Left renal cortex interstitium (tissue), 4 donors: ENCODE results near the gene KCNIP1. TPM values are rescaled to one million over a fixed set of nuclear protein-coding genes. Genes with fewer than 3 reads are reported as not detected.

ENCODE experiments used
- DNase-seq, 4 donors: peaks; one replicate each; pipeline ENCODE4 v3.0.0-alpha.2; 2013; ENCODE audit warnings: low read depth in 4 of 4, low spot score in 2 of 4, missing footprints in 1 of 4
- polyA plus RNA-seq, 4 donors: library from polyadenylated mRNA; unstranded; fragments of 120-200 nt; gene quantifications; one replicate each; pipeline ENCODE4 v1.2.1, GENCODE V29; 2013; ENCODE audit not compliant: insufficient read length in 4 of 4

Gene KCNIP1
- polyA plus RNA-seq, 4 donors: 10.7 to 12.1 (median 11.5) TPM

DNA sequence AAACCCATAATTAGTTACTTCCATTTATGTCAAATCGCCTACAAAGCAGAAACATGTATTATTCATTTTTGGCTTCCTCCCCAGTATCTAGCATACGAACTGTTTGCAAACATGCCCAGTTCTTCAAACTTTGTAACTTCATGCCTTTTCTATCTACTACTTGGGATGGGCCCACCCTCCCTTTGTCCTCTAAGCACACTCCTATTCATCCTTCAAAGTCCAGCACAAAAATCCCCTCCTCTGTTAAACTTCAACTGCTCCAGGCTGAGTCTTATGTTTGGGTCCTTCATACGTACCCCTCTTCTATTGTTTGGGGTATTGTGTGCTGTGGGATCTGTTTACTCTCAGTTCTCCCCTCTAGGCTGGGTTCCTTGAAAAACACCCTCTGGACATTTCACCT lies 55.5 kb downstream of the KCNIP1 start:
- no peak for DNase-seq

DNA sequence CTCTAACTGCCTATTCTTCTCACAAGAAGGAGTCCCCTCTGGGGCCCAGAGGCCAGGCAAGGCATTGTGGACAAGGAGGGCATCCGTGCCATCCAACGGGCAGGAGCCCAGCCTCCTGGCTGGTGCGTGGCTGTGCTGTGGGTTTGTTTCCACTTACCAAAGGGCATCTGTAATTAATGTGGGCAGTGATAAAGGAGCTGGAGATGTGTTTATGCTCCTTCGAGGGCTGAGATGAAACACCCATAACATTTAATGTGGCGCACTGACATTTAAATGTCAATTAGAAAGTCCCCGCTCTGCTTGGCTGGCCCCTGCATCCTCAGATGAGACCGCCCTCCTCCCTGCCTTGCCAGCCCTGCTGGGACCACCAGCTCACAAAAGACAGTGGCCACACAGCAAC lies 57.1 kb downstream of the KCNIP1 start:
- no peak for DNase-seq

DNA sequence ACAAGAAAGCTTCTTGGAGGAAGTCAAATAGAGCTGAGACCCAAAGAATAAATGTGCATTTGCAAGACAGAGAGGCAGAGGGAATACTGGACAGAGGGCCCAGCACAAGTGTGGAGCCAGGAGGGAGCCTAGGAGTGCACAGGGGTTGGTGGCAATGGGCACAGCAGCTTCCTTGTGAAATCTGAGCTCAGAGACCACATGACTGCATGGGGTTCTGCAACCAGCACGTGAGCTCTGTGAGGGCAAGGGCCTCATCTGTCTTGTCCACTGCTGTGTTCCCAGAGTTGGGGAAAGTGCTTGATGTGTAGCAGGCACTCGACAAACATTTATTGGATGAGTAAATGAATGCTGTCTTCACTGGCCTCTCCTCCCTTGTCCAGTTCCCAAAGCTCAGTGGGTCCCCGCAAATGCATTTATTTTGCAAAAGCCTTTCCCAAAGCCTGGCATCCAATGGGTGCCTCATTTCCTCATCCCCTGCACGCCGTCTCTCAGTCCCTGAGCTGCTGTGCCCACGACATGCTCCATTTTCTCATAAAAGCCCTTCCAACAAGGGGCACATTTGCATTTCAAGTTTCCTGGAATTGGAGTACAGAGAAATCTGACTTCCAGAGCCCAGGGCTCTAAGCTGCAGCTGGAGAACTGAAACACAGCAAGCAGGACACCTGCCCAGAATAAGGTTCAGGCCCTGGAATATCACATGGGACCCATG lies 58.5 kb downstream of the KCNIP1 start:
- DNase-seq: no peak

DNA sequence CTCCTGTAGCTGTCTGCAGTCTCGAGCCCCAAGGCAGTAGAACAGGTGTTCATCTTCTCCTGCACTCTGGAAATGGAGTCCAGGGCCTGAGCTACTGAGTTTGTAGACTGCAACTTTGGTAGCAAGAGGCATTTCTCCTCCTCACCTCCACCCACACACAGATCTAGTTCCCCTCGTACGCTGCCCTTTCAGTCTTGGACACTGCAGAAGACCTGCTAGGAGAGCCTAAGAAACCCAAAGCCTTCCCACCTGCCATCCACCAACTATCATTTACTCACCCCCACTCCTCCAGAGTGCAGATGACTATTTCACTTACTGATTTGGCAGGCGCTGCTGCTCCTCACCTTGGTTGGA lies 59.0 kb downstream of the KCNIP1 start:
- DNase-seq: no peak

DNA sequence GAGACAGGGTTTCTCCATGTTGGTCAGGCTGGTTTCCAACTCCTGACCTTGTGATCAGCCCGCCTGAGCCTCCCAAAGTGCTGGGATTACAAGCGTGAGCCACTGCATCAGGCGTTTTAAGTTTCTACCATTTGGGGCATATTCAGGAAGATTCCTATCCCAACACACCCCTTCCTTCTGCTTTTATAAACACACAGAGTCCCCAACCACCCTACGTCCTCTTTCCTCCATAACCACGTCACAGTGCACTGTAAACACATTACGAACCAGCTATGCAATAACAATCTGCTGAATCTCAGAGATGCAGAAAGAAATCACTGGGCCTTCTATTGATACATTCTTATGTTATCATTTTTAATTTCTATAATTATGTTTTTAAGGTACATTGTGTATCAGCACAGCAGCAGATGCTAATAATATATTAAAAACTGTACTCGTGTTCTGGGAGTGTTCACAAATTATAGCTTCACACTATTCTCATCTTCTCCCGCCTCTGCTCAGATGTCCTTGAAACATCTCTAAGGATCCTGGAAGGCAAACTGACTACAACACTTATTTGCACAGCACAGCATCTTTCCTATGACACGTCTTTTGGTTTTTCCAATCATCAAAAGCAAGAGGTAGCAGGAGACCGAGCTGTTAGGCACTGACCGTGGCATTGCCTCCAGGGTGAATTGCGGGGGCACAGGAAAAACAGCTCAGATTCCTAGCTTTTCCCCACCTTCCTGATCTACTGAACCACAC lies 60.2 kb downstream of the KCNIP1 start:
- no peak for DNase-seq

DNA sequence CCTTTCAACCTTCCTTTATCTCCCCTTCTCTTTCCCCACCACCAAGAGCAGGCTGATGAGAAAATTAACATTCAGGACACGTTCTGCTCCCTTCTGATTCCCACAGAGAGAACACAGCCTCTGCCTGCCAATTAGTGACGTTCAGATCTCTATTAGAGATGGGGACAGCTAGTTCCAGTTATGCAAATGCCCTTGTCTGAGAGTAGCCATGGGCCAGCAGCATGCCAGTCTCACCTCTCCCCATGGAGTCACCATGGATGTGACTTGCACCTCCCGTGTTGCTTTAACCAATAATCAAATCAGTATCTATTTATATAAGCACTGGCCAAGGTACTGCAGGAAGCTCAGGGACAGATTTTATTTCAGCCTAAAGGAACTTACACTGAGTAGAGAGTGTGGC lies 61.3 kb downstream of the KCNIP1 start:
- no peak for DNase-seq

DNA sequence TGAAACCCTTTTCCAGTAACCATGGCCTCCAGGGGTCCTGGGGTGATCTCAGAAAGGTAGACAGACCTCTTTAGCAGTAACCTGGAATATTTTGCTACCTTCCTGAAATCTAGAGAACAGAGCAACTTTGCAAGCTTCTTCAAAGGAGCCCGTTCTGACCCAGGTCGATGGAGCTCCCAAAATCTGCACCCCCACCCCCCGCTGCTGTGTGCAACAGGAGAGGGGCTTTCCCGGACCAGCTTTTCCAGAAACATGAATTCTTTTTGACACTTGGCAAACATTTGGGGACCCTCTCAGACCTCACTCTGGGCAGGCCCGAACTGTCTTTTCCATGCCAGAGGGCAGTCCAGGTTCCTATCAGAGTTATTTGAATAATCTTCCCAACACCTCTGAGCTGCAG lies 65.3 kb downstream of the KCNIP1 start:
- DNase-seq: no peak

DNA sequence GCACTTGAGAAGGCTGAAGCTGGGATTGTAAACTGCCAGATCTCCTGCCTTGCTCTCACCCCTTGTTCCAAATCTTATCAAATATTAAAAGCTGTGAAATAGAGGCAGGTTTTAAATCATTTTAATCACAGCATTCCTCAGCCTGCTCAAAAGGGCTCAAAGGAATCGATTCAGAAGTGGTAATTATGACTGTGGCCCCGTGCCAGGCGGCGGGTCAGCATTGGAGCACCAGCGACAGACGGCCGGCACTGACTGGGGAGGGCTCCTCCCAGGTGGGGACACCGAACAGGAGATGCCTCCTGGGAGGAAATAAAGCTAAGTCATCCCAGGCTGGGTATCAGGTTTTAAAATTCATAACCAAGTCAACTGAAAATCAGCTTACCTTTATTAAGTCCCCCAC lies 66.7 kb downstream of the KCNIP1 start:
- DNase-seq: no peak

DNA sequence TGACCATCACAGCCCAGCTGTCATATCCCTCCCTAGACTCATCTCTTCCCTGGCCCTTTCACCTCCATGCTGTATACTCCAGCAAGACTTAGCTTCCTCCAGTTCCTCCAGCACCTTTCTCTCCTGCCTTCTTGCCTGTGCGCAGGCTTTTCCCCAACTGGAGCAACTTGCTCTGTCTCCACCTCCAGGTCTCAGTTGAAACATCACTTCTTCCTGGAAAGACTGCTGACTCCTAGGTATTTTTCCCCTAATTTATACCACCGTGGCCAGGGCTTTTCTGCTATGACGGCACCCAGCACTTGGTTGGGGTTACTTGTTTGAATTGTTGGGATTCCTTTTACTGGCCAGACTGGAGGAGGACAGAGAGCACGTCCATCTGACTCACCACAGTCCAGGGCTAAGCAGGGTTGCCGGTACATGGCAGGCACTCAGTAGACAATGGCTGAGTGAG lies 67.5 kb downstream of the KCNIP1 start:
- no peak for DNase-seq

DNA sequence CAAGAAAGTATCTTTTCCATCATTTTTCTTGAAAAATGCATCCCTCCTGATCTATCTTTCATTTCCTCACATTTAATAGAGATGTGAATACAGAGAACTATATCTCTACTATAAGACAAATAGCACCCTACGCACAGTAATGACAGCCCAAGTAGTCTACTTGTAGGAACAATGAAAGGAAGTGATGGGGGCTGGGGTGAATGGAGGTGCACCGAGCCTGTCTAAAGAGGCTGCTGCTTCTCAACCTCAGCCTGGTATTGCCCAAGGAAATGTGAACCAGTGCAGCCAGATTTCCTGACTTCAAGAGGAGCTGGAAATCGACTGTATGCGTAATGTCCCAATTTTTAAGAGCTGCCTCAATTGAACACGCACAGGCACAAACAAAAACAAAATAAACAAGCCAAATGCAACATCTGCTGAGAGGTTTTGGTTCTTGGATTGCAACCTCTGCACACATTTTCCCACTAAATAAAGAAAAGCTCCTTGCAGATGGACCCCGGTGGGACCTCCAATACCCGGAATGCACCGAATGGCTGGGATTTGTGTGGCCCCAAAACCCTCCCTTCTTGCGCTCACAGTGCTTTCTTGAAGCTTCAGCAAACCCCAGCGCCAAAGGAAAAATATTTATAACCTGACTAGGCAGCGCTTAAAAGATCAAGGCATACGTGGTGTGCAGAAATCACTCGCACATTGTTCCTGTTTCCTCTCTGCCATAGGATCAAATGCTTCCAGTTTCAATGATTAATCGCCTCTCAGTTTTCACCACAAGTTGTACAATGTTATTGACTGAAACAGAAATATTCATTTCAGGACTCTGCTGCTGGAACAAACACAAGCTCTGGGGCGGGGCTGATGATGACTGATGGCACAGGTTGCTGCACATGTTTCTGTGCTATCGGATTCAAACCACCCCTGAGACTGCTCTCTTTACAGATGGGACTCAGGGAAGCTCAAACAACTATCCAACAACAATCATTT lies 68.3 kb downstream of the KCNIP1 start:
- no peak for DNase-seq

DNA sequence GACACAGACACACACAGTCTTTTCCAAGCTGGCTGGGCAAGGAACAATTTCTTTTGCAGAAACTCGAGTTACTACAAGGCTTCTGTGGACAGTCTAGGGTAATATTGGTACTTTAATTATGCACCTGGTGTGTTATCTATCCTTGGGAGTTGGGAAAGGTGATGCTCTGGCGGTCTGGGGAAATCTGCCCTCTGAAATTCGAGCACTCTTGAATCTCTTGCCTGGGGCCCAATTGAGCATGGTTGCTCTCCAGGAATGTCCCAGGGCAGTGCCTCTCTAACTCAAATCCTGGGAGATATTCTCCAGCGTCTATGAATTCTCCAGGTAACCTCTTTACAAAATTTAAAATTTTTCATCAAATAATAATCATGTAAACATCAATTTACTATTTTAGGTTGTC lies 69.3 kb downstream of the KCNIP1 start:
- DNase-seq: no peak

DNA sequence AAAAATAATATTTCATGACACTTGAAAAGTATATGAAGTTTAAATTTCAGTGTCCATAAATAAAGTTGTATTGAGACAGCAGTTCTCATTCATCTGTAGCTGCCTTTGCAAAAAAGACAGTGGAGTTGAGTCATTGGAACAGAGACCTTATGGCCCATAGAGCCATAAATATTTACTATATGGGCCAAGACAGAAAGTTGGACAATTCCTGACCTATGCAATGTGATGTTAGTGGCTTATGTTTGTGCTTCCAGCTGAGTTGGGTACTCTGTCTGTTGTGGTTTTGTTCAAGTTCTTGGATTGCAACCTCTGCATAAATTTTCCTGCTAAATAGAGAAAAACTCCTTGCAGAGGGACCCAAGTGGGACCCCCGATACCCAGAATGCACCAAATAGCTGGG lies 69.8 kb downstream of the KCNIP1 start:
- DNase-seq: no peak

DNA sequence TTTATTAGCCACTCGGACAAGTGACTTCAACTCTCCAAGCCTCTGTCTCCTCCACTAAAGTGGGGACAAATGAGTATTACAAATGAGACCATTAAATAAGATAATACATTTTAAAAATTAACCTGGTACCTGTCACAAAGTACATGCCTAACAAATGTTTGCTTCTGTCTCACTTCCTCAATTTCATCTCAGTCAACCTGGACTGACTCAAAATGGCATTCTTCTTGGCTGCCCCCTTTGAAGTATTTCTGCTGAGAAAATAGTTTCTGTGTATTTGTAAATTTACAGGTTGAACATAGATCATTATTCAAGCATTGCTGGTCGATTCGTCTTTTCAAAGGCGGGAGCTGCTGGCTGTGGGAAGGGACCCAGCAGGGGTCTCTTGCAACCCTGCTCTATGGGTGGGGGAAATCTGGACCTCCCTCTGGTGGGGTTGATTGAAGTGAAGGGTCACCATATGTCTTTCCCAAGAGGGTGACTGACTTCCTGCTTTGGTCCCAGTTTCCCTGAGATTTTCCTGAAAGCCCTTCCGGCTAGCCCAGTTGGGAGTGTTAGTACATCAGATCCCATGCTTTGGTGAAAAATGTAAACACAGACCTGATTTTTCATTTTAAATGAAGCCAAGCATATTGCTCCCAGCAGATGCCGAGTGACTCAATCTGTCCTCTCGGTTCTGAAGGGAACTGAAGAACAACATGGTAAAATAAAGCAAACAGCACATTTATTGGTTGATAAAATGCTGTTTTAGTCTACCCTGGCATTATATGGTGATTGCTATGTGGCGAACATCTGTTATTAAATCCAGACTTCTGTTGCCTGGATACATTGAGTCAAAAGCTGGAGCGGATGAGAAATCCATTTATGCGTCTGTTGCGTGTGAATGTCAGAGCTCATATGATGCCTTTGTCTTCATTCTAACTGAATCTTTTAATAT lies 73.0 kb downstream of the KCNIP1 start:
- no peak for DNase-seq

DNA sequence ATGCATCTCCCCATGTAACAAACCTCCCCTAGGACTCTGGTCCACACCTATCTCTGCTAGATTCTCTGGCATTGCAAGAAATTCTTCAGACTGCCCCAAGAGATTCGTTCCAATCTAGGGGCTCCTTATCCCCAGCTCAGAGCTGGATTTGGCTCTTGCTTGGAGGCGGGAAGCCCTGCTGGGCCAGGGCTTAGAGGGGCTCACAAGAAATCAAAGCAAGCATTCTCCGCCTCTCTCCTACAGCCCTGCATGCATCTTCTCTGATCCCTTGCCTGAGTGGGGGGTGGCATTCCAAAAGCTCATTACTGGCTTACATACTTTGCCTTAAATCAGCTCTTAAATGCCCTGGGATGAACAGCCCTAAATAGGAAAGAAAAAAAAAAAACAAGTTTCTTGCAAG lies 75.8 kb downstream of the KCNIP1 start:
- DNase-seq: no peak

DNA sequence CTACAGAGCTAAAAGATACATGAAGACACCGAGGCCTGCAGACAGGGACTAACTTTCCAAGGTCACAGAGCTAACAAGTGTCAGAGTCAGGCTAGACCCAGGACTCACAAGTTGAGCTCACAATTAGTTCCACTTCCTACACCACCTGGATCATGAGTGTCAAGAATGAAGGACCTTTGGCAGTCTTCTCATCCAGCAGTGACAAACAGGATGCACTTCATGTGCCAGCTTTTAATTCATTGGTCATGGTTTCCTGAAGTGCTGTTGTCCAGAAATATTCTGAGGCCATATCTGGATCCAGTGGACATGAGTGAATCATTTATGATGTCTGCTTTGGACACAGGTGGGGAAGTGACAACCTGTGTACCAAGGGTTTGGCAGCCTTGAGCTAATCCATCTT lies 77.4 kb downstream of the KCNIP1 start:
- no peak for DNase-seq

DNA sequence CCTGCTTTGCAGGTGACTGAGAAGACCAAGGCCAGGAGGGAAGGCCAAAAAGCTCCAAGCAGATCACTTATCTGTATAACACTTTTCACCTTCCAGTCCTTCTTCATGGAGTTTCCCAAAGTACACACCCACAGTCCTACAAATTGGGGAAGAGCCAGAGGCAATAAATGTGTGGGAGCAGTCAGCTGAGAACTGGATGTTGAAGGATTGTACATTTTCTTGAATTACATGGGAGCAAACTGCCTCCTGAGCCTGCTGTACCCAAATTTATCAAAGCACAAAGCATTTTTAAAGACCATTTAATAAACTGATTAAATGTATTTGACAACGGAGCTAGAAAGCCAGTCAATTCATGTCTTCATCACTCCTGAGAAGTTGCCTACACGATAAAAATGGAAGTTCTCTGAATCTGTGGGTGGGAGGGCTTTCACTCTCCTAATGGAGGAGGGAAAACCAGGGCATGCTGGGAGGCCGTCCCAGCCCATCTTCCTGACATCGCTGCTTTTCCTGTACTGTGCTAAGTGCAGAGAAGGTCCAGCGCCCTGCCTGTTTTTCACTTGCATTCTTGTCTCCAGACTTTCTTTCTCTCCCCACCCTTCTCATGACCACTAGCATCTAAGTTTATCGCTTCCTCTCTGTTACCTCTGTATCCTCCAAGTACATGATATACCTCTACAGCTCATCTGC lies 79.0 kb downstream of the KCNIP1 start:
- DNase-seq: no peak

DNA sequence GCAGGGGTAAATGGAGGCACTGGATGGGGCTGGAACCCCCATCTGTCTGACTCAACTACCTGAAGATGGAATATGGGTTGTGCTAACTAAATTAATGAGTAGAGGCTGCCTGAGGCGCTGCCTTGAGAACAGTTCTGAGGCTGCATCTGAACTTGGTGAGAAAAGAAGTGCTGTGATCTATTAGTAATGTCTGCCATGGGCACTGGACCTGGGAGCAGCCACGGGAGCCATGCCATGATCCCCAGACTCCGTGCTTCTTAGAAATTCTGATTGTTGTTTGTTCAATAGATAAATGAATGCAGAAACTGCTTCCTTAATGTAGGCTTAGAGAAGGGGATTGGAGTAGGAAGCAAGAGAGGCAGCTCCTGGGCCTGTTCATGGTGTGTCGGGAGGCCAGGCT lies 80.2 kb downstream of the KCNIP1 start:
- no peak for DNase-seq

DNA sequence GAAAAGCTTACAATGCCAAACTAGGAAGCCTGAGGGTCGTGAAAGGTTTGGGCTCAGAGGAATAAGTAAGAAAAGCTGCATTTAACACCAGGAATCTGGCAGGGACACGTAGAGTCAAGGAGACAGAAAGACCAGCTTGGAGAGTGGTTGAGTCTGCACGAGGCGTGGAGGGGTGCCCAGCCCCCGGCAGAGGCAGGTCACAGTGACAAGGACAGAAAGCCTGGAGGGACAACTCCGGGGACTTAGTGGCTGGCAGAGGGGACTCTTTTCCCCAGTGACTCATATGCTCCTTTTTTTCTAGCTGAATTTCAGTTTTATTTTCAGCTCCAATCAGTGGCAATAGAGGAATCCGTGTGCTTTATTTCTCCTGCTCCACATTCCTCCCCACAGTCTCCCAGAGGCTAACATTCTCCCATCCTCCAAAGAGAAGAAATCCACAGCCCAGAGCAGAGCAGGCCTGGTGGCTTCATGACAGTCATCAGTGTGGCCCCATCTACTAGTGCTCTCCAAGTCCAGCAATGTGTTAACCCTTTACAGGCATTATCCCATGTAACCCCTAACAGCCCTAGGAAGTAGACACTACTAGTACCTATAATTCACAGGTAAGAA lies 80.7 kb downstream of the KCNIP1 start:
- no peak for DNase-seq

DNA sequence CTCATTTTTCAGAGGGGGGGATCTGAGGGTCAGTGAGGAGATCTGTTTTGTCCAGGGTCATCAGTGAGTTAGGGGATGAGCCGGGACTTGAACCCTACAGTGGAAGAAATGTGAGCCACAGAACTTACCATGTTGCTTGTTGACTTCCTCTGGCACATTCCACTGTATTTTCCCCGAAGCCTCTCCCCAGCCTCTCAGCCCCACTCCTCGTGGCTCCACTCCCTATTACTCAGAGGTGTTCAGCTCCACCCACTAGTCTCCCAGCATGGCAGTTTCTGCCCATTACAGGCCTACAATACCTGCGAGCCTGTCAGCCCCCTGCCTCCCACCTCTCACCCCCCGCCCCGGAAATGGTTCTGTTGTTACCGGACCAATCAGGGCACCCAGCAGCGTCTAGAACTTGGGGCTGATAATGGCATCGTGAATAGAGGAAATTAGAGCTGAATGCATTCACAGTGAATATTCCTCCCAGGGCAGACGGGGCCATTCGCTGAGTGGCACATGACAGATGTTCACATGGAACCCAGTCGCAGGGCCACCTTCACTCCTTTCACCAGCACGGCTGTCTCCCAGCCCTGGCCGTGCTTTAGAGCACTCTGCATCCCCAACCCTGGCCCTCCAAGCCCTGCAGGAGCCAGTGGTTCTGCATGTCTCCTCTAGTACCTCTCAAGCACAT lies 81.6 kb downstream of the KCNIP1 start:
- DNase-seq: no peak
